Measurements from ENCODE around the gene TET2.

TET2 gene

GRCh38 chr4:105274504-105274903 is 127.8 kb downstream of the TET2 start:
- WGBS: 100% methylated on average over 1 of the region's 1 CpG
- no peak overlapping the region for H2BK120ac ChIP-seq (ENCODE audit: low read depth, low read length)

GRCh38 chr4:105276361-105277104 is 129.9 kb downstream of the TET2 start:
- no peaks in the 10 kb centered on the region for H3K27me3 ChIP-seq (ENCODE audit: control insufficient read depth in 1 of 2, insufficient read depth in 1 of 2, low read length in 2 of 2)
- H3K14ac ChIP-seq (ENCODE audit: low read length in 2 of 2): no peak overlapping the region
- H2BK120ac ChIP-seq (ENCODE audit: low read depth, low read length): no peak overlapping the region
- H3K23ac ChIP-seq (ENCODE audit: low read length in 2 of 2): no peak overlapping the region
- no peak overlapping the region for H2AK5ac ChIP-seq (ENCODE audit: low read length, severe bottlenecking)
- no peak overlapping the region for H4K91ac ChIP-seq (ENCODE audit: low read length)
- no peak overlapping the region for H3K4ac ChIP-seq (ENCODE audit: low read depth in 1 of 2, low read length in 2 of 2)
- H3K79me1 ChIP-seq (replicated peaks; ENCODE audit: low read length, poor library complexity, severe bottlenecking): peaks cover 5% of the 10 kb centered on the region
- H2AFZ ChIP-seq (ENCODE audit: low read depth, low read length): no peak overlapping the region
- H2BK5ac ChIP-seq (ENCODE audit: low read depth, low read length, poor library complexity, severe bottlenecking): no peak overlapping the region
- WGBS: over 99% methylated on average over 6 of the region's 9 CpGs
- no peak overlapping the region for H2BK15ac ChIP-seq (ENCODE audit: low read depth, poor library complexity, severe bottlenecking)
- H3K4me1 ChIP-seq (ENCODE audit: control insufficient read depth, insufficient read depth, low read depth, low read length): no peaks in the 10 kb centered on the region
- no peak overlapping the region for H3K4me2 ChIP-seq (ENCODE audit: low read length, poor library complexity, severe bottlenecking)
- H3K18ac ChIP-seq (ENCODE audit: low read depth in 1 of 2, low read length in 2 of 2): no peak overlapping the region
- no peak overlapping the region for H4K8ac ChIP-seq (ENCODE audit: low read length)
- no peak overlapping the region for H2BK12ac ChIP-seq (ENCODE audit: low read length in 2 of 2)
- DNase-seq: no peak
- no peaks in the 10 kb centered on the region for H3K9me3 ChIP-seq (ENCODE audit: control insufficient read depth, low read length)
- no peak overlapping the region for H3K9ac ChIP-seq (ENCODE audit: low read length)
- no peak overlapping the region for H3K4me3 ChIP-seq (ENCODE audit: insufficient read depth in 1 of 2, low read depth in 1 of 2, low read length in 2 of 2)
- no peak overlapping the region for H3K27ac ChIP-seq (ENCODE audit: low read length, poor library complexity, severe bottlenecking)
- peaks cover 15 to 47% of the 10 kb centered on the region in 2 experiments for H3K36me3 ChIP-seq (ENCODE audit: control insufficient read depth in 1 of 2, insufficient read depth in 2 of 2, low read depth in 1 of 2, low read length in 2 of 2)

More at GRCh38 chr4:105274504-105274903, 127.8 kb downstream of the TET2 start:
- no peaks in the 10 kb centered on the region for H3K27me3 ChIP-seq (ENCODE audit: control insufficient read depth in 1 of 2, insufficient read depth in 1 of 2, low read length in 2 of 2)
- H2AFZ ChIP-seq (ENCODE audit: low read depth, low read length): no peak overlapping the region
- H2AK5ac ChIP-seq (ENCODE audit: low read length, severe bottlenecking): no peak overlapping the region
- no peak overlapping the region for H3K4me2 ChIP-seq (ENCODE audit: low read length, poor library complexity, severe bottlenecking)
- H3K36me3 ChIP-seq (ENCODE audit: control insufficient read depth in 1 of 2, insufficient read depth in 2 of 2, low read depth in 1 of 2, low read length in 2 of 2): peaks cover 17 to 66% of the 10 kb centered on the region in 2 experiments
- no peak overlapping the region for H4K91ac ChIP-seq (ENCODE audit: low read length)
- H3K27ac ChIP-seq (ENCODE audit: low read length, poor library complexity, severe bottlenecking): no peak overlapping the region
- no peak overlapping the region for H4K8ac ChIP-seq (ENCODE audit: low read length)
- no peak overlapping the region for H3K23ac ChIP-seq (ENCODE audit: low read length in 2 of 2)
- DNase-seq: no peak
- no peaks in the 10 kb centered on the region for H3K4me1 ChIP-seq (ENCODE audit: control insufficient read depth, insufficient read depth, low read depth, low read length)
- H3K18ac ChIP-seq (ENCODE audit: low read depth in 1 of 2, low read length in 2 of 2): no peak overlapping the region
- H3K14ac ChIP-seq (ENCODE audit: low read length in 2 of 2): no peak overlapping the region
- no peak overlapping the region for H3K9ac ChIP-seq (ENCODE audit: low read length)
- H3K79me1 ChIP-seq (replicated peaks; ENCODE audit: low read length, poor library complexity, severe bottlenecking): peaks cover 5% of the 10 kb centered on the region
- H3K4ac ChIP-seq (ENCODE audit: low read depth in 1 of 2, low read length in 2 of 2): no peak overlapping the region
- no peak overlapping the region for H2BK5ac ChIP-seq (ENCODE audit: low read depth, low read length, poor library complexity, severe bottlenecking)
- no peak overlapping the region for H3K4me3 ChIP-seq (ENCODE audit: insufficient read depth in 1 of 2, low read depth in 1 of 2, low read length in 2 of 2)
- no peak overlapping the region for H2BK15ac ChIP-seq (ENCODE audit: low read depth, poor library complexity, severe bottlenecking)
- H3K9me3 ChIP-seq (ENCODE audit: control insufficient read depth, low read length): no peaks in the 10 kb centered on the region
- no peak overlapping the region for H2BK12ac ChIP-seq (ENCODE audit: low read length in 2 of 2)

GRCh38 chr4:105277702-105278101 is 131.0 kb downstream of the TET2 start:
- H3K14ac ChIP-seq (ENCODE audit: low read length in 2 of 2): no peak overlapping the region
- H2BK15ac ChIP-seq (ENCODE audit: low read depth, poor library complexity, severe bottlenecking): no peak overlapping the region
- no peak overlapping the region for H3K4me3 ChIP-seq (ENCODE audit: insufficient read depth in 1 of 2, low read depth in 1 of 2, low read length in 2 of 2)
- H4K8ac ChIP-seq (ENCODE audit: low read length): no peak overlapping the region
- no peak overlapping the region for H4K91ac ChIP-seq (ENCODE audit: low read length)
- no peak overlapping the region for H2BK120ac ChIP-seq (ENCODE audit: low read depth, low read length)
- H3K4me1 ChIP-seq (ENCODE audit: control insufficient read depth, insufficient read depth, low read depth, low read length): no peaks in the 10 kb centered on the region
- no peaks in the 10 kb centered on the region for H3K9me3 ChIP-seq (ENCODE audit: control insufficient read depth, low read length)
- H3K79me1 ChIP-seq (replicated peaks; ENCODE audit: low read length, poor library complexity, severe bottlenecking): peaks cover 5% of the 10 kb centered on the region
- H3K36me3 ChIP-seq (ENCODE audit: control insufficient read depth in 1 of 2, insufficient read depth in 2 of 2, low read depth in 1 of 2, low read length in 2 of 2): peaks cover 12 to 36% of the 10 kb centered on the region in 2 experiments
- no peak overlapping the region for H2AK5ac ChIP-seq (ENCODE audit: low read length, severe bottlenecking)
- H2AFZ ChIP-seq (ENCODE audit: low read depth, low read length): no peak overlapping the region
- 94% methylated on average over 1 of the region's 1 CpG for WGBS
- H3K18ac ChIP-seq (ENCODE audit: low read depth in 1 of 2, low read length in 2 of 2): no peak overlapping the region
- H3K4me2 ChIP-seq (ENCODE audit: low read length, poor library complexity, severe bottlenecking): no peak overlapping the region
- H2BK12ac ChIP-seq (ENCODE audit: low read length in 2 of 2): no peak overlapping the region
- H3K9ac ChIP-seq (ENCODE audit: low read length): no peak overlapping the region
- H3K27ac ChIP-seq (ENCODE audit: low read length, poor library complexity, severe bottlenecking): no peak overlapping the region
- no peak for DNase-seq
- H3K23ac ChIP-seq (ENCODE audit: low read length in 2 of 2): no peak overlapping the region
- H2BK5ac ChIP-seq (ENCODE audit: low read depth, low read length, poor library complexity, severe bottlenecking): no peak overlapping the region
- H3K27me3 ChIP-seq (ENCODE audit: control insufficient read depth in 1 of 2, insufficient read depth in 1 of 2, low read length in 2 of 2): no peaks in the 10 kb centered on the region
- H3K4ac ChIP-seq (ENCODE audit: low read depth in 1 of 2, low read length in 2 of 2): no peak overlapping the region

GRCh38 chr4:105279314-105279713 is 132.6 kb downstream of the TET2 start:
- Histone ChIP-seq H3K36me3 (ENCODE audit: control insufficient read depth in 1 of 2, insufficient read depth in 2 of 2, low read depth in 1 of 2, low read length in 2 of 2) (peaks cover 12 to 24% of the 10 kb centered on the region in 2 experiments), H3K9me3 (ENCODE audit: control insufficient read depth, low read length) (no peaks in the 10 kb centered on the region), H3K18ac (ENCODE audit: low read depth in 1 of 2, low read length in 2 of 2) (no peak overlapping the region), H3K4me3 (ENCODE audit: insufficient read depth in 1 of 2, low read depth in 1 of 2, low read length in 2 of 2) (no peak overlapping the region), H3K79me1 (replicated peaks; ENCODE audit: low read length, poor library complexity, severe bottlenecking) (peaks cover 5% of the 10 kb centered on the region), H2BK120ac (ENCODE audit: low read depth, low read length) (no peak overlapping the region), H2AK5ac (ENCODE audit: low read length, severe bottlenecking) (no peak overlapping the region), H2AFZ (ENCODE audit: low read depth, low read length) (no peak overlapping the region), H3K4me1 (ENCODE audit: control insufficient read depth, insufficient read depth, low read depth, low read length) (no peaks in the 10 kb centered on the region), H3K27me3 (ENCODE audit: control insufficient read depth in 1 of 2, insufficient read depth in 1 of 2, low read length in 2 of 2) (no peaks in the 10 kb centered on the region), H3K14ac (ENCODE audit: low read length in 2 of 2) (no peak overlapping the region), H3K4ac (ENCODE audit: low read depth in 1 of 2, low read length in 2 of 2) (no peak overlapping the region), H4K8ac (ENCODE audit: low read length) (no peak overlapping the region), H3K9ac (ENCODE audit: low read length) (no peak overlapping the region), H3K27ac (ENCODE audit: low read length, poor library complexity, severe bottlenecking) (no peak overlapping the region), H2BK15ac (ENCODE audit: low read depth, poor library complexity, severe bottlenecking) (no peak overlapping the region), H3K23ac (ENCODE audit: low read length in 2 of 2) (no peak overlapping the region), H2BK5ac (ENCODE audit: low read depth, low read length, poor library complexity, severe bottlenecking) (no peak overlapping the region), H2BK12ac (ENCODE audit: low read length in 2 of 2) (no peak overlapping the region), H4K91ac (ENCODE audit: low read length) (no peak overlapping the region), H3K4me2 (ENCODE audit: low read length, poor library complexity, severe bottlenecking) (no peak overlapping the region)
- WGBS: 100% methylated on average over 1 of the region's 1 CpG
- DNase-seq: no peak
